T-helper 1 cell (primary cell): ENCODE data around the gene LUZP1.
"Not testable (repeated sequence)": the region's sequence is repeated elsewhere in the genome, so short reads cannot be mapped to it uniquely, and the experiment has no call there.

Experiments
- DNase-seq, 5 donors: peaks; one replicate each; pipeline ENCODE4 v3.0.0-alpha.2; 2012 to 2020
- total RNA-seq, 4 donors: gene quantifications; one replicate each; lab custom pipeline; 2026; lab: John Stamatoyannopoulos, UW

Gene LUZP1
- 62.4 to 177 (median 103) reads per million in 4 donors for total RNA-seq

DNA sequence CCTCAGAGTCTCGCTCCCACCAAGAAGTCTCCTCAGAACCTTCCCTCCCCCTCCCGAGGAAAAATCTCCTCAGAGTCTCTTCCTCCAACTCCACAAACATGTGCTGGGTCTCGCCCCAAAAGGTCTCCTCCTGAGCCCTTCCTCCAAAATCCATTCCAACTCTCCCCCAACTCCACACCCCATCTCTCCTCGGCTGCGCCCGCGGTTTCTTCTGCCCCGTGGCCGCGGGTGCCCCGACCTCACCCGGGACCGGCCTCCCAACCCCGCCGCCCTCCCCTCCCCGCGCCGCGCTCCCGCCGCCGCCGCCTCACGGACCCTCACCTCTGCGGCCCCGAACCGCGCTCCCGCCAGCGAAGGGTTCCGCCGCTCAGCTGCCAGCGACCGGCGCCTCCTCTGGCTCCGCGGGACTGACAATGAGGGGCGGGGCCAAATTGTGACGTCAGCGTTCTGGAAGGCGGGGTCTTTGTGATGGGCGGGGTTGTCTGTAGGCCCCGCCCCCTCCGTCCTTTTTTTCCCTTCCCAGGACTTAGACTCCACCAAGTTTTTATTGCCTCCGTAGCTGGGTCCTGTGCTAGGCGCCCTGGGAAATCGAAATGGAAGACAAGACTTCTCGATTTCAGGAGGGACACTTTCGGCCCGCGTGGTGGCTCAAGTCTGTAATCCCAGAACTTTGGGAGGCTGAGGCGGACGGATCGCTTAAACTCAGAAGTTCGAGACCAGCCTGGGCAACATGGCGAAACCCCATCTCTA lies at the start of gene LUZP1:
TSS of gene LUZP1 (minus strand) at position 412 of the 750 bp plus-strand sequence.
- DNase-seq = peak; percentile 71 to 89 (median 79)

DNA sequence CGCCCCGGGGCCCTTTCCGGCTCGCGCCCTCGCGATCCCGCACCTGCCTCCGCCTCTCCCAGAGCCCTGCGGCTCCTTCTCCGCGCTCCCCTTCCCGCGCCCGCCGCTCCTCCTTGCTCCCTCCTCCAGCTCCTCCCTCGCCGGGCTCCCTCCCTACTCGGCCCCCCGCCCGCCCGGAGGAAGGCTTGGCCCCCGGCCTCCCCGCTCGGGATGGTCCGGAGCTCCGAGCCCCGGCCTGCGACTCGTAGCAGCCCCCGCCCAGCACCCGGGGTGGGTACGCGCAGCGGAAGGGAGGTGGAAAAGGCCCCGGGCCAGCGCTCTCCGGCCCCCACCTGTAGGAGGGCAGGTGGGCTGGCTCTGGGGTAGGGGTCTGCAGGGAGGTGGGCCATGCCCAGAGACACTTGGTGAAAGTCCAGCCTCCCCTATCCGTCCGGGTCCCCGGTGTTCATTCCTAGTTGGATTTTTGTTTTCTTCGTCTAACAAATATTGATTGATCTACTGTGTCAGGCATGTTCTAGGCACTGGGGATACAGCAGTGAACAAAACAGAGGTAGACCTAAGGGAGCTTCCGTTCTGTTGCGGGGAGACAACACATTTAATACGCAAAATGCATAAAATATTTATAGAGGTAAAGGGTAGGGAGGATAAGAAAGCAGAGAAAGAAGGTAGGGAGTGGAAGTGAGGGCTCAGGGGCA lies 48.9 kb upstream of the LUZP1 start, which contains the start of gene HTR1D:
TSS of gene HTR1D (minus strand) at position 82 of the 695 bp plus-strand sequence. CDS start 23,283 bp downstream, outside the sequence.
- no peak for DNase-seq

DNA sequence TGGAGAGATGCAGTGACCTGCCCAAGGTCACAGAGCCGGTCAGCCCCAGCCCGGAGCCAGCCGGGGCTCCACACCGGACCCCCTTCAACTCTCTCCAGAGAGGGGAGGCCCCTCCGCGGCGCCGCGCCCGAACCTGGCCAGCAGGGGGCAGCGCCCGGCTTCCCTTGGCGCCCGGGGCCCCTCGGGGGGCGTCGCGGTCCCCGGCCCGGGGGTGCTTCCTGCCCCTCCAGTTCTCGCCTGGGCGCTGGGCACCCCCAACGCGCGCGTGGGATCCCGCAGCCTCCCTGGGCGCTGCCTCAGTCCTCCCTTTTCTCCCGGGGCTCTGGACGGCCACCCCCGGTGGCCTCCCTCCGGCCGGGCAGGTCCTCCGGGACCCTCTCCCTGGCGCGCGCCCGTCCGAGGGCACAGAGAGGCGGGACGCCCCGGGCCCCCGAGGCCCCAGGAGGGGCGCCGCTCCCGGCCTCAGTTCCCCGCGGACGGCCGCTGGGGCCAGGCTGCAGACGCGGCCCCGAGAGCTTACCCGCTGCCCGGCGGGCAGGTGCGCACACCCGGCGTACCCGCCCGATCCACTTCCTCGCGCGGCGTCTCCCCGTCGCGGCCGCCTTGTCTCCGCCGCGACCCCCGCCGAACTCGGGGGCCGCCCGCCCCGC lies 48.2 kb upstream of the LUZP1 start:
- peak in 1 of 5 donors; percentile 19 for DNase-seq

DNA sequence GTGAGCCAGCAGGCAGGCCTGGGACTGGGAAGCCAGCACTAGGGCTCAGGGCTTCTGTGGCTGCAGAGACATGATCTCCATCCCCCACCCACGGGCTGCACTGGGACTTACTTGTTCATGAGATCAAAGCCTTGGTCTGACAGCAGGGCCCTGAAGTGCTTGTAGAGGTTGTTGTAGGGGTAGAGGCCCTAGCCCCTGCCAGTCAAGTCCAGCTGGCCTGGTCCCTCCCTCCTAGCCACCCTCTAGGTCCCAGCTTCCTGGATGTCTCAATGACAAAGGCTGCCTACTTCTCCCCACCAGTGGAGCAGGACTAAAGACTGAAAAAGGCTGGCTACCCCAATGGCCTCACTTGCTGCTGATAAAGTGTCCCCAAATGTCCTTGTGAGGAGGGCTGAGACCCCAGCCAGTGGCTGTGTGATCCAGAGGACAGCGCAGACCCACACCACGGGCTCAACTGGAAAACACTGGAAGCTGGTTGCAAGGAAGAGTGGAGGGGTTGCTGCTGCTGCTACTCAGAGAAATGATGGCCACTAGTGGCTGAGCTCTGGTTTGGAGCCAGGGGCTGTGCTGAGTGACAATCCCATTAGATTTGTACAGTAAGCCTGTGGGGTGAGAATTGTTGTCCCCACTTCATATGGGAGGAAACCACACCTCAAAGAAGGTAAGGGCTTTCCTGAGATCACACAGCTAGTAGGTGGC lies 47.2 kb upstream of the LUZP1 start:
- DNase-seq = no peak

DNA sequence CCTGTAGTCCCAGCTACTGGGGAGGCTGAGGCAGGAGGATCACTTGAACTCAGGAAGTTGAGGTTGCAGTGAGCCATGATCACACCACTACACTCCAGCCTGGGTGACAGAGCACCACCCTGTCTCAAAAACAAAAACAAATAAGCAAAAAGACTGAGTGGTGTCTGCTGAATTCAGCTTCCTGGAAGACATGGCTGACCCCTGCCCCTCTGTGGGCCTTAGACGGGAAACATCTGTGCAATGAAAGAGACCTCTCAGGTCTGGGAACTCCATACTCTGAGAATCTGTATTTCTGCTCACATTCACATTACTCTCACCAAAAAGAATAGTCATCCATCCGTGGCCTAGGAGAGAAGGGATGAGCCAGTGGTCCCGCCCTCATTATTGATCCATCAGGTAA lies 46.6 kb upstream of the LUZP1 start:
- no peak for DNase-seq

DNA sequence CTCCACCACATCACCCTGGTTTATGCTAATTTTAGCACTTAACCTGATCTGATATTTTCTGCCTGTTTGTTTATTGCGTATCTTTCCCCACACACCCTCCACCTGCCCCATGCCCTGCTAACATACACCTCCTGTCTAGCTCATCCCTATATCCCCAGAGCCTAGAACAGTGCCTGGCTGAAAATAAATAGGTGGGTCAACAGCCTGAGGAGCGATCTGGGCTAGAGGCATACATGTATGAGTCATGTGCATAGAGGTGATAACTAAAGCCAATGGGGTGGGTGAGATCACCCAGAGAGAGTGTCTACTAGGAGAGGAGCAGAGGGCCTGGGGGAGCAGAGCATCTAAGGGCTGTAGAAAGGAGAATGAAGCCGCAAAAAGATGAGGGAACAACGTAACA lies 46.0 kb upstream of the LUZP1 start:
- no peak for DNase-seq

- no peak for DNase-seq
Observed at GRCh38 chr1:23211955-23212354, 43.3 kb upstream of the LUZP1 start.

DNA sequence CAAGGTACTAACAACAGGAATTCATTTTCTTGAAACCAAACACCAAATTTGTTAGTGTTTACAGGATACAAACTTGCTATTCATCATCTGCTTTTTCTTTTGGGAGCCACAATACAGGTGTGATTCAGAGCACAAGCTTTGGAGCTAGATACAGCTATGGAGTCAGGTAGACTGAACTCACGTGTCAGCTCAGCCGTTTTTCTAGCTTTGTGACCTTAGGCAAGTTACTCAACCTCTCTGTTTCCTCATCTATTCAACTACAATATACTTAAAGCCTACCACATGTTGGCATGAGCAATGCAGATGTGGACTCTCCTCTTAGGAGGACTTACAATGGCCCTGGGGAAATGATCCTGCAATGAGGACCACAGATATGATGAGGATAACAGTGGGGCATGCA lies 42.3 kb upstream of the LUZP1 start:
- DNase-seq = no peak

GRCh38 chr1:23210351-23210785 lies 41.7 kb upstream of the LUZP1 start:
- DNase-seq = no peak

GRCh38 chr1:23209770-23210169 lies 41.1 kb upstream of the LUZP1 start:
- DNase-seq = no peak

GRCh38 chr1:23208527-23208926 lies 39.9 kb upstream of the LUZP1 start:
- DNase-seq = no peak

DNA sequence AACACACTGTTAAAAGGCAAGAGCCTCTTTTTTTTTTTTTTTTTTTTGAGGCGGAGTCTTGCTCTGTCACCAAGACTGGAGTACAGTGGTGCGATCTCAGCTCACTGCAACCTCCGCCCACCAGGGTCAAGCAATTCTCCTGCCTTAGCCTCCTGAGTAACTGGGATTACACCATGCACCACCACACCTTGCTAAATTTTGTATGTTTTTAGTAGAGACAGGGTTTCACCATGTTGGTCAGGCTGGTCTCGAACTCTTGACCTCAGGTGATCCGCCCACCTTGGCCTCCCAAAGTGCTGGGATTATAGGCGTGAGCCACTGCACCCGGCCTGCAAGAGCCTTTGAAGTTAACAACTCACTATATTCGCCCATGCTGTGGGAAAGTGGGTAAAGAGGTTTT lies 39.1 kb upstream of the LUZP1 start:
- not testable (repeated sequence) for DNase-seq

GRCh38 chr1:23202263-23202749 lies 33.6 kb upstream of the LUZP1 start:
- DNase-seq = no peak

DNA sequence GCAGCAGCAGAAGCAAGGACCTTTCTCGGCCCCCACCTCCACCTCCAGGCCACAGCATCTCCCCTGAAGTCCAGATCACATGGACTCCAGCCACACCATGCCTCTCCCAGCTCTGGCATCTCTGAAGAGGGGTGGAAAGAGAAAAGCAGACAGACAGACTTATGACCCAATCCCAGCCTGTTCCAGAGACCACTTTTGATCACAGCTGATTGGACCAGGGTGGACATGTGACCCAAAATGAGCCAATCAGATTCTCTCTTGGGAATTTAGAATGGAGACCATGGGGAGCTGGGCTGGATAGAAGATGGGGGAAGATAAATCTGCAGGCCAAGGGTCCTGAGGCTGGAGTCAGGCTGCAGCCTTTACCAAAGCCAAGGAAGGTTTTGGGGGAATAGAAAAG lies 32.2 kb upstream of the LUZP1 start:
- no peak for DNase-seq

- DNase-seq = no peak
Observed at GRCh38 chr1:23198373-23198772, 29.7 kb upstream of the LUZP1 start.

DNA sequence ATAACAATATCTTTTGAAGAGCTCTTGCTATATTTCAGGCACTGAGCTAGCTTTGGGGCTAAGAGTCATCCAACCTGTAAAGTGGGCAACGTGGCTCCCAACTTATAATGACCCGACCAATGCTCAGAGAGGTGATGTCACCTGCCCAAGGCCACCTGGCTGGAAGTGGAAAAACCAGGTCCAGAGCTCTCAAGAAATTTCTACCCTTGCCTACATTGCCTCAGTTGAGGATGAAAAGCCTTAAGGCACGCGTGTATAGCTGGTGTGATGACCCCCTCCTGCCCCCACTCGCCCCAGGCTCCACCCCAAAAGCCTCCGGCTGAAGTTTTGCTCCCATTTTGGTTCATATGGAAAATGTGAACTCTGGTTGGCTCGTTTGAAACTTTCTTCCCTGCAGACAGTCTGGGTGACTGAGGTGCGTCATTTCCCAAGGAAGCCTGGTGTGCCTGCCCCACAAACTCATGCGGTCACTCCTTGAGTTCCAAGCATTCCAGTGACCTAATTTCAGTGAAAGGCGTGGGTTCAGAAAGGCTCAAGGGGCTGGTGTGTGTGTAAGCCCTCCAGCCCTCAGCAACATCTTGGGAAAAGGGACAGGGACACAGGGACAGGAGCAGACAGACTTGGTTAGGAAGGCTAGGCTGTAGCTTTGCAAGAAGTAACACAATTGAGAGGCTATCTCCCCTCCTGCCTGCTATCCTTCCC lies 28.1 kb upstream of the LUZP1 start:
- DNase-seq = no peak

GRCh38 chr1:23194119-23194984 lies 25.7 kb upstream of the LUZP1 start:
- DNase-seq = no peak

GRCh38 chr1:23193391-23194118 lies 24.9 kb upstream of the LUZP1 start:
- DNase-seq = no peak

DNA sequence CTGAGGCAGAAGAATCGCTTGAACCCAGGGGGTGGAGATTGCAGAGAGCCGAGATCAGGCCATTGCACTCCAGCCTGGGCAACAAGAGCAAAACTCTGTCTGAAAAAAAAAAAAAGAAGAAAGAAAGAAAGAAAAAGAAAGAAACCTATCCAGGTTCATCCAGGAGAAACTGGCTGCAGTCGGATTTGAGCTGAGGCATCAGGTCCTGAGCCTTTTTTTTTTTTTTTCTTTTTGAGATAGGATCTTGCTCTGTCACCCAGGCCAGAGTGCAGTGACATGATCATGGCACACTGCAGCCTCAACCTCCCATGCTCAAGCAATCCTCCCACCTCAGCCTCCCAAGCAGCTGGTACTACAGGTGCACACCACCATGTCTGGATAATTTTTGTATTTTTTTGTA lies 22.5 kb upstream of the LUZP1 start:
- DNase-seq = no peak

GRCh38 chr1:23188936-23189452 lies 20.3 kb upstream of the LUZP1 start:
- DNase-seq = not testable (repeated sequence)
